B cell (primary cell): ENCODE data around the gene MSL3. TPM values are rescaled to one million over a fixed set of nuclear protein-coding genes. Genes with fewer than 3 reads are reported as not detected.

Experiments used
- ATAC-seq: fragments of 200-7000 bp; cut with Tn5 transposase; one replicate; pipeline ENCODE4 v1.10.0; 2021; ENCODE audit warnings: low read depth, mild to moderate bottlenecking, moderate number of reproducible peaks, moderate library complexity
- CTCF ChIA-PET: fragments of 350-600 bp; sonication (Branson Sonifier 250); formaldehyde crosslinking; loops from one replicate; lab custom pipeline; 2021; ENCODE audit warnings: antibody characterized with exemption, inconsistent platforms; lab: Charles Lee
- POLR2A ChIA-PET: fragments of 350-600 bp; sonication (Branson Sonifier 250); formaldehyde crosslinking; loops from one replicate; lab custom pipeline; 2021; ENCODE audit warnings: antibody characterized with exemption; lab: Charles Lee
- DNase-seq: peaks from one replicate; pipeline ENCODE4 v3.0.0; 2013
- H2AFZ ChIP-seq: 2 replicates; pipeline ENCODE4 v1.6.1; 2012; ENCODE audit warnings: mild to moderate bottlenecking, low read depth, low read length; ENCODE audit not compliant: insufficient read depth, poor library complexity, severe bottlenecking
- H3K27ac ChIP-seq, 2 donors: 1 replicate in 1 of 2; 2 replicates in 1 of 2; pipeline ENCODE4 v1.5.1; 2012 to 2013; ENCODE audit warnings: low read length in 2 of 2, mild to moderate bottlenecking in 2 of 2, moderate library complexity in 1 of 2
- H3K27me3 ChIP-seq, 4 experiments: fragments of 200-600 bp in 1 of 4; sonication (generic) in 1 of 4; replicated peaks in 1 of 4; 1 replicate in 2 of 4; 2 replicates in 2 of 4; pipeline versions ENCODE4 v1.6.1 to v1.7.0; 2013 to 2016; ENCODE audit warnings: low read length in 3 of 4, mild to moderate bottlenecking in 2 of 4, mixed read lengths in 1 of 4, moderate library complexity in 1 of 4; ENCODE audit not compliant: insufficient read depth in 4 of 4, control insufficient read depth in 3 of 4; ENCODE audit errors: control extremely low read depth in 1 of 4
- H3K36me3 ChIP-seq, 2 experiments: replicated peaks in 1 of 2; 1 replicate in 1 of 2; 2 replicates in 1 of 2; pipeline versions ENCODE4 v1.6.1 to v1.7.1; 2013; ENCODE audit warnings: low read length in 1 of 2; ENCODE audit not compliant: insufficient read depth in 2 of 2, control insufficient read depth in 1 of 2; ENCODE audit errors: control extremely low read depth in 1 of 2, extremely low read depth in 1 of 2
- H3K4me1 ChIP-seq, 2 donors: fragments of 200-600 bp in 1 of 2; sonication (generic) in 1 of 2; 1 replicate in 1 of 2; 2 replicates in 1 of 2; pipeline versions ENCODE4 v1.5.1 to v1.6.1; 2013 to 2017; ENCODE audit warnings: low read length in 2 of 2; ENCODE audit not compliant: control insufficient read depth in 2 of 2, insufficient read depth in 2 of 2
- H3K4me2 ChIP-seq: replicated peaks from 2 replicates; pipeline ENCODE3; 2012; ENCODE audit warnings: mild to moderate bottlenecking, low read depth, low read length; ENCODE audit not compliant: poor library complexity, severe bottlenecking
- H3K4me3 ChIP-seq, 5 experiments: fragments of 200-600 bp in 1 of 5; sonication (generic) in 1 of 5; 1 replicate in 3 of 5; 2 replicates in 2 of 5; pipeline versions ENCODE4 v1.5.1 to v1.7.0; 2011 to 2016; ENCODE audit warnings: low read length in 4 of 5, mild to moderate bottlenecking in 4 of 5, low read depth in 2 of 5, control low read depth in 1 of 5, moderate library complexity in 1 of 5; ENCODE audit not compliant: insufficient read depth in 1 of 5; ENCODE audit errors: control extremely low read depth in 1 of 5, extremely low read depth in 1 of 5
- H3K79me2 ChIP-seq: fragments of 200-600 bp; sonication (generic); one replicate; pipeline ENCODE4 v1.6.0; 2016; ENCODE audit warnings: low read length; ENCODE audit not compliant: control insufficient read depth, insufficient read depth
- H3K9ac ChIP-seq: fragments of 200-600 bp; sonication (generic); 2 replicates; pipeline ENCODE4 v1.6.1; 2017; ENCODE audit warnings: mild to moderate bottlenecking, low read length, moderate library complexity
- H3K9me3 ChIP-seq, 3 donors: one replicate each; pipeline versions ENCODE4 v1.6.1 to v1.7.1; 2013; ENCODE audit warnings: low read length in 2 of 3; ENCODE audit not compliant: control insufficient read depth in 2 of 3, insufficient read depth in 1 of 3; ENCODE audit errors: control extremely low read depth in 1 of 3
- H4K20me1 ChIP-seq: 2 replicates; pipeline ENCODE4 v1.6.0; 2012; ENCODE audit warnings: mild to moderate bottlenecking, low read length; ENCODE audit not compliant: insufficient read depth, control insufficient read depth, poor library complexity, severe bottlenecking
- H3K27ac Mint-ChIP-seq: one replicate; pipeline ENCODE4 v1.8.0; 2021; ENCODE audit warnings: mixed read lengths
- H3K27me3 Mint-ChIP-seq: one replicate; pipeline ENCODE4 v1.8.0; 2021; ENCODE audit warnings: mixed read lengths
- H3K4me1 Mint-ChIP-seq: one replicate; pipeline ENCODE4 v1.8.0; 2021; ENCODE audit warnings: mixed read lengths
- H3K4me3 Mint-ChIP-seq: one replicate; pipeline ENCODE4 v1.8.0; 2021; ENCODE audit warnings: mixed read lengths
- H3K9me3 Mint-ChIP-seq: one replicate; pipeline ENCODE4 v1.8.0; 2022; ENCODE audit warnings: mixed read lengths; ENCODE audit not compliant: insufficient read depth
- EZH2 ChIP-seq: IDR thresholded peaks from 2 replicates; pipeline ENCODE4 v1.6.1; 2012; ENCODE audit warnings: borderline replicate concordance, low read depth, mild to moderate bottlenecking, moderate library complexity, low read length; ENCODE audit not compliant: insufficient read depth, poor library complexity, severe bottlenecking
- WGBS: methylation state at CpG from one replicate; pipeline ENCODE4 v1.1.5; 2013; ENCODE audit warnings: missing lambda C conversion rate; ENCODE audit not compliant: insufficient coverage; 5-methylcytosine and 5-hydroxymethylcytosine counted together
- intact Hi-C: fragments of 100-400 bp; cut with micrococcal nuclease; formaldehyde crosslinking; loops from one replicate; pipeline ENCODE4 v1.10.0; 2022
- polyA plus RNA-seq: library from polyadenylated mRNA; depleted of rRNA; stranded (reverse); fragments of >200 nt; gene quantifications from 2 replicates; pipeline ENCODE4 v1.2.3, GENCODE V29; 2012
- total RNA-seq, 2 donors: library from RNA; stranded (reverse); fragments of 120-200 nt in 1 of 2; gene quantifications; 1 replicate in 1 of 2; 2 replicates in 1 of 2; pipeline versions ENCODE4 v1.2.3 to v1.2.4, GENCODE V29; 2013 to 2022
- TF ChIP-seq, protein P1 (sequence below): fragments of 200-600 bp; IDR thresholded peaks from one replicate; pipeline ENCODE4 v1.8.0; 2022; ENCODE audit warnings: antibody characterized with exemption, mild to moderate bottlenecking

MSL3 gene
- total and polyA plus RNA-seq, 2 donors (not counting 1 experiment from before 2014, with no cell fraction given) = 76.3 to 88.7 TPM

DNA sequence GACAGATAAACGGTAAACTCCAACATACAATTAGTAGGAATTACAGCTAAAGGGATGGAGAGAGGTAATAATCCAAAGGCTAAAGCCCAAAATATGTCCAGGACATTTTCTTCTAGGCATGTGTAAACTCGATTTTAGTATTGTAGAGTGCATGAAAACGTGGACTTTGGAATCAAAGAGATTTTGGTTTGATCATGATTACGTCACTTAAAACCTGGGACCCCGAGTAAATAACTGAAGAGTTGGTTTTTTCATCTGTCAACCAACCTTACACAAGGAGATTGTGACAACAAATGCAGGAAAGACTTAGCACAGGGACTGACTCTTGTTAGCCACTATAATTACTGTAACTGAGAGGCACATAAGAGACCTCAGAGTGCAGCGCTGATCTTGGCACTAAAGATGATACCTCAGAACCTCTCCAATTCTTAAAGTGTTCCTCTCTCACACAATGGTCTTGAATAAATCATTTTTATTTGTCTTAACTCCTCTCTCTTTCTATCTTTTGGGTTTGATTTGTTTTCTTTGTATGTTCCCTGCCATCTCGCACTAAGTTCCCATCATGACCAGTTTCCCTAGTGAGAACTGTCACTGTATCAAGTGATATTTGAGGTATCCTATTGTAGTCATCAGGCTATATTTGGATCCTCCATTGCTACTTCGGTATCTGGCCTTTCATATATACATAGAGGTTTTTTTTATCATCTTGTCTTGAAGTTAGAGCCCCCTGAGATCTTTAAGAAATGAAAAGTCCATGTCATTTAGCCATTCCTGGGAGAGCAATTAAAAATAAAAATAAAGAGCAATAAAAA, 32.2 kb upstream of the MSL3 start:
- no peaks in the 10 kb centered on the region for H3K4me1 ChIP-seq
- no peaks in the 10 kb centered on the region for H3K79me2 ChIP-seq
- no peak overlapping the region for H2AFZ ChIP-seq
- ChIA-PET CTCF (interaction anchor here (0.6 to 0.7 kb wide), 2 partner anchors 49 to 199 kb away, joined by 3 read pairs; no protein-coding TSS in a partner anchor), POLR2A (no interaction called here)
- H3K9me3 ChIP-seq = no peaks in the 10 kb centered on the region
- H3K4me2 ChIP-seq = no peak overlapping the region
- intact Hi-C loops = loop anchor here (2.0 kb wide), 1 partner anchor 581 kb away; no protein-coding TSS in a partner anchor
- DNase-seq = no peak
- no peak for ATAC-seq
- TF ChIP-seq, protein P1, sequence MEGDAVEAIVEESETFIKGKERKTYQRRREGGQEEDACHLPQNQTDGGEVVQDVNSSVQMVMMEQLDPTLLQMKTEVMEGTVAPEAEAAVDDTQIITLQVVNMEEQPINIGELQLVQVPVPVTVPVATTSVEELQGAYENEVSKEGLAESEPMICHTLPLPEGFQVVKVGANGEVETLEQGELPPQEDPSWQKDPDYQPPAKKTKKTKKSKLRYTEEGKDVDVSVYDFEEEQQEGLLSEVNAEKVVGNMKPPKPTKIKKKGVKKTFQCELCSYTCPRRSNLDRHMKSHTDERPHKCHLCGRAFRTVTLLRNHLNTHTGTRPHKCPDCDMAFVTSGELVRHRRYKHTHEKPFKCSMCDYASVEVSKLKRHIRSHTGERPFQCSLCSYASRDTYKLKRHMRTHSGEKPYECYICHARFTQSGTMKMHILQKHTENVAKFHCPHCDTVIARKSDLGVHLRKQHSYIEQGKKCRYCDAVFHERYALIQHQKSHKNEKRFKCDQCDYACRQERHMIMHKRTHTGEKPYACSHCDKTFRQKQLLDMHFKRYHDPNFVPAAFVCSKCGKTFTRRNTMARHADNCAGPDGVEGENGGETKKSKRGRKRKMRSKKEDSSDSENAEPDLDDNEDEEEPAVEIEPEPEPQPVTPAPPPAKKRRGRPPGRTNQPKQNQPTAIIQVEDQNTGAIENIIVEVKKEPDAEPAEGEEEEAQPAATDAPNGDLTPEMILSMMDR = no peak
- no peak for TF ChIP-seq EZH2
- Mint-ChIP-seq H3K4me3 (no peak overlapping the region), H3K27ac (no peak overlapping the region), H3K27me3 (peaks cover 14% of the 10 kb centered on the region), H3K9me3 (no peaks in the 10 kb centered on the region), H3K4me1 (no peaks in the 10 kb centered on the region)
- H3K27ac ChIP-seq = no peak overlapping the region
- no peaks in the 10 kb centered on the region for H3K36me3 ChIP-seq
- H3K9ac ChIP-seq = no peak overlapping the region
- WGBS = no CpG with 5 or more reads among the region's 8 CpGs
- H4K20me1 ChIP-seq = no peaks in the 10 kb centered on the region
- H3K4me3 ChIP-seq = no peak overlapping the region
- peaks cover 0 to 7% (median 0%) of the 10 kb centered on the region in 4 experiments for H3K27me3 ChIP-seq

DNA sequence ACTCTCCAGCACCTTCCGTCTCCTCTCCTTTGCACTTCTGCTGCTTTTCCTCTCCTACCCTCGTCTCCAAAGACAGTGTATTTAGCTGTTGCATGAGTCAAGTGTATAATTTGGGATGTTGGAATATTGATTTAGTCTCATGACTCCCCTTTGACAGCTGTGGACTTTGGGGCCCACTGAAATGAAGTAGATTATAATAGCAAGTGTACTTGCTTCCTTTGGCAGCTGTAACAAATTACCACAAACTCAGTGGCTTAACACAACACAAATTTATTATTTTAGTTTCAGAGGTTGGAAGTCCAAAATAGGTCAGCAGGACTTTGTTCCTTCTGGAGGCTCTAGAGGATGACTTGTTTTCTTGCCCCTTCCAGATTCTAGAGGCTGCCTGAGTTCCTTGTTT, 29.5 kb upstream of the MSL3 start:
- ATAC-seq = no peak
- Histone ChIP-seq H3K4me2 (no peak overlapping the region), H3K36me3 (no peaks in the 10 kb centered on the region), H3K4me3 (no peak overlapping the region), H3K27ac (no peak overlapping the region), H4K20me1 (no peaks in the 10 kb centered on the region), H3K27me3 (peaks cover 0 to 7% (median 0%) of the 10 kb centered on the region in 4 experiments), H2AFZ (no peak overlapping the region), H3K9me3 (no peaks in the 10 kb centered on the region), H3K79me2 (no peaks in the 10 kb centered on the region), H3K4me1 (no peaks in the 10 kb centered on the region), H3K9ac (no peak overlapping the region)
- Mint-ChIP-seq H3K4me3 (no peak overlapping the region), H3K27me3 (peaks cover 14% of the 10 kb centered on the region), H3K9me3 (no peaks in the 10 kb centered on the region), H3K4me1 (no peaks in the 10 kb centered on the region), H3K27ac (no peak overlapping the region)
- CTCF ChIA-PET = no interaction called here
- WGBS = no CpG with 5 or more reads among the region's 2 CpGs
- intact Hi-C loops = no loop called here
- no peak for DNase-seq
- POLR2A ChIA-PET = no interaction called here
- TF ChIP-seq, protein P1 = no peak
- no peak for TF ChIP-seq EZH2
